ENCODE results near the gene TCEA2.

Gene TCEA2

DNA sequence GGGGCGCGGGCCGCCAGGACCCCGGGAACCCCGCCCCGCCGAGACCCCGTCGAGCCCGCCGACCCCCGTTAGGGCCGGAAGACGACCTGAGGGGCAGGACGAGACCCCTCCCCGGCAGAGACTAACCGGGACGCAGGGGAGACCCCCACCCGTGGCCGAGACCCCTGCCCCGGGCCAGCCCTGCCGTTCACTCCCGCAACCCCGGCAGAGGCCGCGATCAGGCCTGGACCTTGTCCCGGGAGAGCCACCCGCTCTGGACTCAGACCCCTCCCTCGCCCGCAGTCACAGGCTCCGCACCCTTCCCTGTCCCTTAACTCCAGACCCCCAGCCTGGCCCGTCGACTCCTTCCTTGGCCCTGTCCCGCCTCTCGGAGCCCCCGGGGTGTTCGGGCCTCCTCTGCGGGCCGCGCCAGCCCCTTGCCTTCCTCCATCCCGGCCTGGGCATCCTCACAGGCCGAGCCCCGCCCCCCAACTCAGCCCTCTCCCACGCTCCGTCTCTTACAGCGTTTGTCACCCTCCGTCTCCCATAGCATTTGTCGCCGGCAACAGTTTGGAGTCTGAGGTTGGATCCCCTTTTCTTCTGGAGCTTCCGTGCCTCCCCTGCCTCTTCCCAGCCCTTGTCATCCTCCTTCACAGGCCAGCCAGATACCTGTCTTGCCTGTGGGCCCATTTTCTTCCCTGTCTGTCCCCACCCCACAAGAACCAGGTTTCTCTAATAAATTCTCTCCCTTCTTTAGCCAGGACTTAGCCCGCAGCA lies 569 bp downstream of the TCEA2 start:
- in situ Hi-C loops (cut with MboI; ENCODE audit: low sequenced_read_pairs) = no loop called here

DNA sequence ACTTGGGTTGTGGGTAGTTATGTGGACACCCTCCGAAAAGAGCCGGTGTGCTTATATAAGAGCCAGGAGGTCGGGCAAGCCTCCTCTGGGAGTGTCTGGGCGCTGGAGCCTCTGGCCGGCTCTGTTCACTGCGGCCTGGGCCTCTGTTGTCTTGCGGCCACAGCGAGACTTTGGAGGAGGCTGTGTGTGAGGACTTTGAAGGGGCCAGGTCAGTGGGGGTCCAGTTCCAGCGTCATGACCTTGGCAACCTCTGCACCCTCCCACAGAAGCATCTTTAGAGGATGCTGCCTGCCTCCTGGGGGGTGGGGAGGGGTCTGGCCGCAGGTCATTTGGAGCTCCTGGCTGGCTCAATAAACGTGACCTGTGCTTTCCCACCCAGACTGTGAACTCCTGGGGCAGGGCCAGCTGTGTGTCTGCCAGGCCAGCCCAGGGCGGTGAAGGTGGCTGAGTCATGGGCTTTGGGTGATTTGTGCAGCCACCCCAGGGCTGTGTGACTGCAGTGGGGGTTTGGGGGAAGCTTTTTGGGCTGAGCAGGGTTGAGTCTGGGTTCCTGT lies 1.2 kb downstream of the TCEA2 start:
- in situ Hi-C loops (cut with MboI; ENCODE audit: low sequenced_read_pairs) = no loop called here

DNA sequence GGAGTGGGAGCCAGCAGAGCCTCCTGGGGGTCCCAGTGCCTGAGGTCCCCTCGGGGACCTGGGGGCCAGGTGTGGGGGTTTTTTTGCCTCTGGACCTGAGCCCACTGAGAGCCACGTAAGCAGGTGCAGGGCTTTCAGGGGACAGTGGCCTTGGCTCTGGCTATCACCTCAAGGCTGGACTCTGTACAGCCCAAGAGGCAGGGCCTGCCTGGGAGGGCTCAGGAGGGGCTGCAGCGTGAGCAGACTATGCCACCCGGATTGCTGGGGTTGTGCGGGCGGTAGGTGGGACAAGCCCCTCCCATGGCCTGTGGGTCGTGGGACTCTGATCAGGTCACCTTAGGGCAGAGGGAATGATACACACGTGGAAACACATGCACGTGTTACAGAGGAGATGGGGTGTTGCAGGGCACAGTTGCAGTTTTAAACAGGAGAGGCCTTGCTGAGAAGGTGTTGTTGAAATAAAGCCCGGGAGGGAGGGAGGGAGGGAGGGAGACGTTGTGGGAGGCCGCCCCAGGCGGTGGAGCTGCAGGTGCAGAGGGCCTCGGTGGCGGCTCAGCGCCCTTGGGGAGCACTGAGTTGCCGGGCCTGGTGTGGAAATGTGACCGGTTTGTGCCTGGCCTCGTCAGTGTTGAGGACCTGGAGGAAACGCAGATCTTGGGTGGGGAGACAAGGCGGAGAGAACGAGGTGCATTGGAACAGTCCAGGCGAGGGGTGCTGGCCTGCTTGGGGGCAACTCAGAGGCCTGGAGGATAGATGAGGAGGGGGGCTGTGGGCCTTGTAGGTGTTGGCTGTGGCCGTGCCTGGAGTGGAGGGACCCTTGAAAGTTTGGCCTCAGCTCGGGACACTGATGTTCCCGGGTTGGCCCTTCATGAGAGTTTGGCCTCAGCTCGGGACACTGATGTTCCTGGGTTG lies 2.3 kb downstream of the TCEA2 start:
- in situ Hi-C loops (cut with MboI; ENCODE audit: low sequenced_read_pairs) = no loop called here

DNA sequence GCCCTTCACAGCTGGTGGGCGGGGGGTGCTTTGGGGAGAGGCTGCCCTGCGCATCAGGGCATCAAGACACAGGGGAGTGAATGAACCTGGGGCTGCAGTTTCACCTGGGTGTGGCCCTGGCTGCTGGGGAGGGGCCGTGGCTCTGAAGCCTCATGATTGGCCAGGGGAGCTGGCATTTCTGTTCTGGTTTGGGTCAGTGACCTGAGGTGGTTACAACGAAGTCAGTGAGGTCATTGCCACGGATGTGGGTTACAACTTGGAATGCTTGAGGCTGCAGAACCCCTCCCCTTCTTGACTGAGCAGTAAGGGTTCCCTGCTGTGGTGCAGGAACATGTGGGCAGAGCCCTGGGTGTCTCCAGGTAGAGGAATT lies 3.0 kb downstream of the TCEA2 start:
- in situ Hi-C loops (cut with MboI; ENCODE audit: low sequenced_read_pairs) = no loop called here

DNA sequence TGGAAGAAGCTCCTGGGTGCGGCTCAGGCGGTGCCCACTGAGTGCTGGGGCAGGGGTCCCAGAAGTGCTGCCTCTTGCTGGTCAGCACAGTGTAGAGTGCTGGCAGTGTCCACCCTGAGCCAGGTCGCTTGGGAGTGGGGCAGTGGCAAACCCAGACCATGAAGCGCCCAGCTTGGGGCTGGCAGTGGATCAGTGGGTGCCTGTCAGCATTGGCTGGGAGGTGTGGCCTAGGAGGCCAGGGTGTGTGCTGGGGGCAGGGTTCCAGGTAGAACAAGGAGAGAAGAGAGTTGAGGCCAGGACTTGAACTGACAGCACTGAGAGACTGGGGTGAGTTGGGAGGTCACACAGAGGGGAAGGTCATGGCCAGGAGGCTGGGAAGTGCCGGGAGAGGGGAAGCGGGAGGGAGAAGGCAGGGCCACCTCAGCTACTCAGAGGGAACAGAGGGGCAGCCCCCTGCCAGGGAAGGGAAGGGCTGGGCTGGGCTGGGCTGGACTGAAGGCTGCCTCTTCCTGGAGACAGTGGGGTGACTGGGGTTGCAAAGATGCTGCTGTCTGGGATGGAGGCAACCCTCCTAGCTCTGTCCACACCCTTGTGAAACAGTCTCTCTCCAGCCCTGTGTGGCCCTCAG lies 4.1 kb downstream of the TCEA2 start:
- in situ Hi-C loops (cut with MboI; ENCODE audit: low sequenced_read_pairs) = no loop called here

DNA sequence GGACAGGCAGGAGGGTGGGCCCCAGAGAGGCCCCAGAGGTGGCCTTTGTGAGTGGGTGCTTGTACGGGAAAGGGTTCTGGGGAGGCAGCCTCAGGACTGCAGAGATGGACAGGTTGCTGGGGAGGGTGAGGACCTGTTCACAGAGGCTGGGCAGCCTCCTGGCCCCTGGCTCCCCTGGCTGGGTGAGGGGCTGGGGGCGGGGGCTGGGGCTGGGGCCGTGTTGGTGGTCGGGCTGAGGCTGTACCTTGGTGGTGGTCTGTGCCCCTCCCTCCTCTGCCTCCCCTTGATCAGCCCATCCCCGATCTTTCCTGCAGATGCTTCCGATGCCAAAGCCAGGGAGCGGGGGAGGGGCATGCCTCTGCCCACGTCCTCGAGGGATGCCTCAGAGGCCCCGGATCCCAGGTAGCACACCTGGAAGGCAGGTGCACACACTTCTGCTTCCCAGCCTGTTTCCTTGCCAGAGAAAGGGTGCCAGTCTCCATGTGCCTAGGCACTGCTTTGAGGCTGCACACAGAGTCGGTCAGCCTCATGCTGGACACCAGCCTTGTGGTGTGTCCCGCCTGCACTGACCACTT lies 4.8 kb downstream of the TCEA2 start:
- in situ Hi-C loops (cut with MboI; ENCODE audit: low sequenced_read_pairs) = no loop called here

DNA sequence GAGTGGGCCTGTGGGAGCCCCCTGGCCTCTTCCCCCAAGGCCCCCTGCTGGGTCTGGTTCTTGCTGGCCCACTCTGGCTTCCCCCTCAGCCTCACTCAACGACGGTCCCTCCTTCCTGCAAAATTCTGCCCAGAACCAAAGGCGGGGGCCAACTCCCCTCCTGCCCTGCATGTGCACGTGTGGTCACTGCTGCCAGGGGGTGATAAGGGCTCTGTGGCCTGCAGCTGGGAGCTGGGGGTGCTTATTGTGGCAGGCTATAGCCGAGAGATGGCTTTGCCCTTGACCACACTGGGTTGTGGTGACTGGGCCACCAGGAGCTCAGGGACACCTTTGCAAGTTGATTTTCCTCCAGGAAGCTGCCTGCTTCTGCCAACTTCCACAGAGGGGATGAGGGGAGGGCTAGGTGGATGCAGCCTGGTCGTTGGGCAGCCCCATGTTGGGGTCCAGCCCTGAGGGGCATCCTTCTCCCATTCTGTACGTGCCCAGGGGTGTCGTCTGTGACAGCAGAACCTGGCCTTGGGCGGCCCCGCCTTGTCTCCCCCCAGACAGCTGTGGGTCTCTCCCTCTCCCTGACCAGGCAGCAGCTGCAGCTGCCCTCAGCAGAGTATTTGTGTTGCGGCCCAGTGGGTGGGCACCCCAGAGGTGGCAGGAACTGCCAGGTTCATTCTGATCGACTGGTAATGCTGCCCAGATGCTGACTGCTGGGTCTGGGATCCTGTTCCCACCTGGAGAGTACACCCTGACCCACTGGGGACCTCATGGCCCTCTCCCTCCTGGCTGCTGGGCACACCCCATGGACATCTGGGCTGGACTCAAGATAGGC lies 5.6 kb downstream of the TCEA2 start:
- in situ Hi-C loops (cut with MboI; ENCODE audit: low sequenced_read_pairs) = no loop called here

DNA sequence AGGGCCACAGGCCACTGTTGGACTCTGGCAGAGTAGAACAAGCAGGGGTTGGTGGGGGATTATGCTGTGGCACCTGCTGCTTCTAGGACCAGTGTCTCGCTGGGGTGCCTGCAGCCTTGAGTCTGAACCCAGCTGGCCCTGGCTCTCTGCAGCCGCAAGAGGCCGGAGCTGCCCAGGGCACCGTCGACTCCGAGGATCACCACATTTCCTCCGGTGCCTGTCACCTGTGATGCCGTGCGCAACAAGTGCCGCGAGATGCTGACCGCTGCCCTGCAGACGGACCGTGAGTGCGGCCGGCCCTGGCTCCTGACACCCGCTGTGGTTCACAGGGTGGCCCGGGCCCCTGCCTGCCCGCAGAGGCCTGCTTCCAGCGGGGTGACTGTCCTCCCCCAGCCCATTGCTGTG lies 6.2 kb downstream of the TCEA2 start:
- in situ Hi-C loops (cut with MboI; ENCODE audit: low sequenced_read_pairs) = no loop called here

DNA sequence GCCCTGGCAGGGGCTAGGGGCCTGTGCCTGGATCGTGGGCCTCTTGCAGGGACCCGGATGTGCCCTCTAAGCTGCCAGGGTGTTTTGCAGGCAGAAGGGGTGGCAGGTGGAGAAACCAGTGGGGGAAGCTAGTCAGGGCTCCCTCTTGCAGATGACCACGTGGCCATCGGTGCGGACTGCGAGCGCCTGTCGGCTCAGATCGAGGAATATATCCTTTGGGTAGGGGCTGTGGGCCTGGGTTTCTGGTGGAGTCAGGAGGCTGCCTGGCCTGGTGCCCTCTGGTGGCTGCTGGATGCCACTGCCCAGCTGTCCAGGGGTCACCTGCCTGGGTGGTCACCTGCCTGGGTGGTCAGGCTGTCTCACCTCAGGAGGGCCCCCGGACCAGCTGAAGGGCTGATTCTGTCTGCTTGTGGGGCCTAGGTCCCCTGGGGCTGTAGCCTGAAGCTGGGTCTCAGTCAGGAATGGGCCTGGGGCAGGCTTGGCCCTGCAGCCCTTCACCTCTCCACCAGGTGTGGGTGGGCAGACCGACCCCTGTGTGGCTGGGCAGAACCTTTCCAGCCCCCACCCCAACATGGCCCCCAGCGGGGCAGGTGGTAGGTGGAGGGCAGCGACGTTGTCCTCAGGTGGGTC lies 6.7 kb downstream of the TCEA2 start:
- in situ Hi-C loops (cut with MboI; ENCODE audit: low sequenced_read_pairs) = no loop called here

DNA sequence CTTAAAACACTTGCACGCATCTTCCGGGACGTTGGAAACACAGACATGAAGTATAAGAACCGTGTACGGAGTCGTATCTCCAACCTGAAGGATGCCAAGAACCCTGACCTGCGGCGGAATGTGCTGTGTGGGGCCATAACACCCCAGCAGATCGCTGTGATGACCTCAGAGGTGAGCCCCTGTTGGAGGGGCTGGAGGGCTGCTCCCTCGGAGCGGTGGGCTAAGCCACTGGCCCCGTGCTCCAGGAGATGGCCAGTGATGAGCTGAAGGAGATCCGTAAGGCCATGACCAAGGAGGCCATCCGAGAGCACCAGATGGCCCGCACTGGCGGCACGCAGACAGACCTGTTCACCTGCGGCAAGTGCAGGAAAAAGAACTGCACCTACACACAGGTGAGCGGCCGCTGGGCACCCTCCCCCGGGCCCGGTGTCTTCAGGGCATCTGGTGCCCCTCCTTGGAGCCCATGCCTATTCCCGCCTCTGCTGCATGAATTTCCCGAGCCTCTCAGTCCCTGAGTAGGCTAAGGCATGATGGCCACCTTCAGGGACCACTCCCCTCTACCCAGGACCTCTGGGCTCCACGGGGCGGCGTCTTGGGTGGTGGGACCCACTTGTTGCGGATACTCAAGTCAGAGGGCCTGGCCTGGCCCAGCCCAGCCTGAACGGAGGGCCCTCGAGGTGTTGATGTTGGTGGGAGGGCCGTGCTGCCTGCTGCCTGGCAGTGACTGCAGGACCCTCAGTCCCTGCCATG lies 7.4 kb downstream of the TCEA2 start:
- in situ Hi-C loops (cut with MboI; ENCODE audit: low sequenced_read_pairs) = no loop called here

DNA sequence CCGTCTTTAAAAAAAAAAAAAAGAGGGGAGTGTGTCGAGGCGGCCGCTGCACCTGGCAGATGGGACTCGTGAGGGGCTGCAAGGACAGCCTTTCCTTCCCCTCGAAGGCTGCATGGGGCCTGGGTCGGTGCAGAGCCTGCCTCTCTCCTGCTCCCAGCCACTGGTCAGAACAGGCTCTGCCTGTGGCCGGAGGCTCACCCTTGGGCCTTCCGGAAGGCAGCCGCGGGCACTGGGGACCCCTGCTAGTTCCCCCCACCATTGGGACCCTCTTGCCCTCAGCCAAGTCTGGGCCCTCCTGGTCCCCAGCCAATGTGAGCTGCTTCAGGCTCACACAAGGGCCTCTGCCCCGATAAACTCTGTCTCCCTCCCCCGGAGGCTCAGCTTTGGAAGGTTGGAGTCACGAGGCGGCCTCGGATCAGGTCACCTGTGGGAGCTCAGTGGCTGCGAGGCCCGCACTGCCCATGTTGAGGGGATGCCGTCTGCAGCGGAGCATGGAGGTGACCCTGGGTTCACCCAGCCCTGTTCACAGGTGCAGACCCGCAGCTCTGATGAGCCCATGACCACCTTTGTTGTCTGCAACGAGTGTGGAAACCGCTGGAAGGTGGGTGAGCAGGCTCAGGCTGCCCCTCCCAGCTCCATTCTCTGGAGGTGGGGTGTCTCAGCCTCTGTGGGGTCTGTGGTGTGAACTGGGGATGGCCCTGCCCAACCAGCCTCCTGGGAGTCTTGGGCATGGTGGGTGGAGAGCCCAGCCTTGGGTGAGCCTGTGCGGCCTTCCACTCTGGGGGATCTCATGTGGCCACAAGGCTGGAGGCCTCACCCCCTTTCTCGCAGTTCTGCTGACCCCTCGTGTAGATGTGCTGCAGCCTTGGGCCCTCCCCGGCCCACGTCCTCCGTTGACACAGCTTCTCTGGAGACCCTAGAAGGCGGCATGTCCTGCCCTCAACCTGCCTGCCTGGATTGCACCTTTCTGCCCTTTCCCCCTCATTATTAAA lies 8.6 kb downstream of the TCEA2 start:
- in situ Hi-C loops (cut with MboI; ENCODE audit: low sequenced_read_pairs) = no loop called here

DNA sequence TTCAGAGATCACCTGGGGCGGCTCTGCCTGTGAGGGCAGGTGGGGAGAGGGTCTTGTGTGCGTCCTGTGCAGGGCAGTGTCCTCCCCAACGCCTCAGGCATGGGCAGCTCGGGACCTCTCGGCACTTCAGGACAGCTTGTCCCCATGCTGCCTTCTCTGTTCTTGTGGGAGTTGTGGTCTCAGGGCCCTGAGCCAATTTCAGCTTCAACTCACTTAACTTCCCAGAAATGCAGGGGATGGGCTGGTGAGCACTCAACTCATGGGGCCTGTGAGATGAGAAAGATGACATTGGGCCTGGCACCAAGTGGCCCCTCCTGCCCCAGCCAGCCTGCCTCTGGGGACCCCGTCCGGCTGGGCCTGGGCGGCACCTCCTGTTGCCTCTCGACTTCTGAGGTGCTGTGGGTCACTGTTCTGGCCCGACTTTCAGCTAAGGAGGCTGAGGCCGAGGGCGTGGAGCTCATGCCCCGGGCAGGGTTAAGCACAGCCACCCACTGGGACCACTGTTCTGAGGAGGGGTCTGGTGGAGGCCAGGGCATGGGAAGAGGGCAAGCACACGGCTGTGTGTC lies 9.6 kb downstream of the TCEA2 start:
- in situ Hi-C loops (cut with MboI; ENCODE audit: low sequenced_read_pairs) = no loop called here

DNA sequence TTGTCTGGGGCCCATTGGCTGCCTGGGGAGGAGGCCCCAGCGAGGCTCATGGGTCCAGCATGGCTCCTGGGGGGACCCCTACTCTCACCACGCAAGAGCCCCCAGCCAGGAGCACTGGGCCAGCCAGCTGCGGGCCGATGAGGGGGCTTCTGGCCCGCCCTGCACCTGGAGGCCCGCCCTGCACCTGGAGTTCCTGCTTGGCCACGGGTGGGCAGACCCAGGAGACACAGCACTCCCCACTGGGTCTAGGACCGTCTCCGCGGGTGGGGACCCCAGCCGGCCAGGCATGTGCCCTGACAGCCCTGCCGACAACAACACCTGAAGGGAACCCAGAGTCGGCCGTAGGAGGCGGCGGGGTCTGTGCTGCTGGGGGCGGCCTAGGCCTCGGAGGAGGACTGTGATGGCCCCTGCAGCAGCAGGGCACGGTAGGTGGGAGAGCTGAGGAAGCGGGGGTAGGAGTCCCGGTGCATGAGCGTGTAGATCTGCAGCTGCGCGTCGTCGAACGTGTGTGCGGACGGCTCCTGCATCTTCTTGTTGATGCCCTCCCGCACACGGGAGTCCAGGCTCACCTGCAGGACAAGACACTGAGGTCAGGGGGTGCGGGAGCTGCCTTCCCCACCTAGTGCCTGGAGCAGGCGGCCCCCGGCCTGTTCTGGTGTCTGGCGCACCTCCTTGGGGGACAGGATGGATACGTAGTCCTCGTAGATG lies 10.6 kb downstream of the TCEA2 start:
- in situ Hi-C loops (cut with MboI; ENCODE audit: low sequenced_read_pairs) = no loop called here

DNA sequence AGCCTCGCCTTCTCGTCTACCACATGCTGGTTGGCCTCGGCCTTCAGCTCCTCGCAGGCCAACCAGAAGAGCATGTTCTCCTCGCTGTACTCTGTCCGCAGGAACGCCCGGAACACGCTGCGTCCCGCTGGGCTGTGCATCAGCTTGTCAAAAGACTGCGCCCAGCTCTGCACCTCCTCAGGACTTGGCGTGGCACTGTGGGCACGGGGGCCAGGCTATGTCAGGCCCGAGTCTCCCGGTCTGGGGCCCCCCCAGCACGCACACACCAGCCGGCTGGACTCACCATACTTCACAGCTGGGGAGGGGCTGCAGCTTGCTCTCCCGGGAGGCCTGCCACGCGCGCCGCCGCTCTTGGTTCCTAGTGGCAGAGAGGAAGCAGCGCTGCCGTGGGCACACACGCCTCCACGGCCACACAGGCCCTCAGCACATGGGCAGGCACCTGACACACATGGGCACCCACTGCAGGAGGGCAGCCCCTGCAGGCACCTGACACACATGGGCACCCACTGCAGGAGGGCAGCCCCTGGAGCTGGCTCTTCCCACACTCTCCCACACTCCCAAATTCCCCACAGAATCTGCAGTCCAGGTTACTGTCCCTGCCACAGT lies 11.3 kb downstream of the TCEA2 start:
- in situ Hi-C loops (cut with MboI; ENCODE audit: low sequenced_read_pairs) = no loop called here

DNA sequence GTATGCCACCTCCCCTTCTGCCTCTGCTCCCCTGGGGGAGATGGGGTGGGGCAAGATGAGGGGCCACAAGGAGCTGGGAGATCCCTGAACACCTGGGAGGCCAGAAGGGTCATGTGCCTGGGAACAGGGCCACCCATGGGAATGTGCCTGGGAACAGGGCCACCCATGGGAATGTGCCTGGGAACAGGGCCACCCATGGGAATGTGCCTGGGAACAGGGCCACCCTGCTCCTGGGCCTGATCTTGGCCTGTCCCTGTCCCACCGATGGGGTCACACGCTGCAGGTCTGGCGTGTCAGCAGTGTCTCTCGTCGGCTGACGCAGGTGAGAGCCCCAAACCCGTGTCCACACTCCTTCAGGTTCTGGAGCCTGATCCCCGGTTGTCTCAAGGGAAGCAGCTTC lies 12.0 kb downstream of the TCEA2 start:
- in situ Hi-C loops (cut with MboI; ENCODE audit: low sequenced_read_pairs) = no loop called here

DNA sequence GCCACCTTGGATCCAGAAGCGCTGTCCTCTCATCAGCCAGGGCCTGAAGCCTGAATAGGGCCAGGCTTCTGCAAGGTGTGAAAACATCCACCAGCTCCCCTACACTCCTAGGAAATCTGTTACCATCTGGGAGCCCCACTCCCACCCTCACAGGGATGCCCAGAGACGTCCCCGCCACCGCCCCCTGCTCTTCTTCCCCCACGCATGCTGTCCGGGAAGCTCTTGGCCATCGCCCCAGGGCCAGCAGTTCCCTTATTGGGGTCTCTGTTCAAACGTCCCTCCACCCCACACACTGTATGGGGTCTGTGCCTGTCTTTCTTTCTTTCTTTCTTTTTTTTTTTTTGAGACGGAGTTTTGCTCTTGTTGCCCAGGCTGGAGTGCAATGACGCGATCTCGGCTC lies 12.6 kb downstream of the TCEA2 start:
- in situ Hi-C loops (cut with MboI; ENCODE audit: low sequenced_read_pairs) = no loop called here

All from hTERT RPE-1 (cell line).